Osteoblast (primary cell): Measurements from ENCODE around the gene GRIA4. TPM values are rescaled to one million over a fixed set of nuclear protein-coding genes. Genes with fewer than 3 reads are reported as not detected.

ENCODE experiments used
- DNase-seq: peaks from one replicate; pipeline ENCODE4 v3.0.0; 2011; ENCODE audit warnings: low spot score, mixed read lengths; ENCODE audit not compliant: insufficient read length; ENCODE audit errors: missing footprints
- H2AFZ ChIP-seq: 2 replicates; pipeline ENCODE4 v1.6.0; 2011; ENCODE audit warnings: mild to moderate bottlenecking, low read length
- H3K27ac ChIP-seq: 2 replicates; pipeline ENCODE4 v1.5.1; 2011; ENCODE audit warnings: mild to moderate bottlenecking, low read depth, low read length, moderate library complexity
- H3K27me3 ChIP-seq: 2 replicates; pipeline ENCODE4 v1.6.0; 2012; ENCODE audit warnings: mild to moderate bottlenecking, control low read depth, inconsistent platforms, low read length, moderate library complexity; ENCODE audit not compliant: insufficient read depth
- H3K36me3 ChIP-seq: 2 replicates; pipeline ENCODE4 v1.5.1; 2011; ENCODE audit warnings: mild to moderate bottlenecking, low read length, control low read depth, moderate library complexity; ENCODE audit not compliant: insufficient read depth
- H3K4me1 ChIP-seq: 2 replicates; pipeline ENCODE4 v1.5.1; 2011; ENCODE audit warnings: mild to moderate bottlenecking, low read length, control low read depth, moderate library complexity; ENCODE audit not compliant: insufficient read depth
- H3K4me2 ChIP-seq: 2 replicates; pipeline ENCODE4 v1.6.0; 2011; ENCODE audit warnings: mild to moderate bottlenecking, low read length; ENCODE audit not compliant: insufficient read depth
- H3K4me3 ChIP-seq: fragments of 200-600 bp; sonication (generic); 3 replicates; pipeline ENCODE4 v1.5.1; 2012; ENCODE audit warnings: mild to moderate bottlenecking, low read length, inconsistent platforms; ENCODE audit not compliant: insufficient read depth
- H3K79me2 ChIP-seq: 2 replicates; pipeline ENCODE4 v1.6.0; 2012; ENCODE audit warnings: mild to moderate bottlenecking, low read length, control low read depth, inconsistent platforms; ENCODE audit not compliant: insufficient read depth
- H3K9me3 ChIP-seq: 2 replicates; pipeline ENCODE4 v1.5.1; 2011; ENCODE audit warnings: low read depth, low read length, control low read depth
- H4K20me1 ChIP-seq: 2 replicates; pipeline ENCODE4 v1.6.0; 2012; ENCODE audit warnings: mild to moderate bottlenecking, low read length, control low read depth; ENCODE audit not compliant: insufficient read depth
- total RNA-seq: library from RNA; depleted of rRNA; stranded (reverse); fragments of >200 nt; gene quantifications from 2 replicates; pipeline ENCODE4 v1.2.3, GENCODE V29; 2012
- TF ChIP-seq, protein P1 (sequence below): IDR thresholded peaks from 2 replicates; pipeline ENCODE4 v1.5.1; 2011; ENCODE audit warnings: mild to moderate bottlenecking, low read depth, low read length, moderate library complexity; ENCODE audit errors: extremely low read depth

The GRIA4 gene
- total RNA-seq, 1 donor, result not detected

DNA sequence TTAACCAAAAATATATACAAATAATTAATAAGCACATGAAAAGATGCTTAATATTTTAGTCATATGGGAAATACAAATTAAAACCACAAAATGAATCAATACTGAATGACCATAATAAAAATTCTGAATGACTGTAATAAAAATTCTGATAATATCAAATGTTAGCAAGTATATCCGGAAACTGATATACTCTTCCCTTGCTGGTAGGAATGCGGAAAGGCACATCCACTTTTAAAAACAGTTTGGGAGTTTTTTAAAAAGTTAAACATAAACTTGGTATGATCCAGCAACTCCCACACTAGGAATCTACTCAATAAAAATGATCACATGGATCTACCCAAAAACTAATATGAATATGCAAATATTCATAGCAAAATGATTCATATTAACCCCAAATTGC, 30.8 kb upstream of the GRIA4 start:
- H3K79me2 ChIP-seq, result no peaks in the 10 kb centered on the region
- no peak overlapping the region for H3K4me3 ChIP-seq
- H3K4me1 ChIP-seq, result no peaks in the 10 kb centered on the region
- H4K20me1 ChIP-seq, result no peaks in the 10 kb centered on the region
- H3K27me3 ChIP-seq, result no peaks in the 10 kb centered on the region
- TF ChIP-seq, protein P1, sequence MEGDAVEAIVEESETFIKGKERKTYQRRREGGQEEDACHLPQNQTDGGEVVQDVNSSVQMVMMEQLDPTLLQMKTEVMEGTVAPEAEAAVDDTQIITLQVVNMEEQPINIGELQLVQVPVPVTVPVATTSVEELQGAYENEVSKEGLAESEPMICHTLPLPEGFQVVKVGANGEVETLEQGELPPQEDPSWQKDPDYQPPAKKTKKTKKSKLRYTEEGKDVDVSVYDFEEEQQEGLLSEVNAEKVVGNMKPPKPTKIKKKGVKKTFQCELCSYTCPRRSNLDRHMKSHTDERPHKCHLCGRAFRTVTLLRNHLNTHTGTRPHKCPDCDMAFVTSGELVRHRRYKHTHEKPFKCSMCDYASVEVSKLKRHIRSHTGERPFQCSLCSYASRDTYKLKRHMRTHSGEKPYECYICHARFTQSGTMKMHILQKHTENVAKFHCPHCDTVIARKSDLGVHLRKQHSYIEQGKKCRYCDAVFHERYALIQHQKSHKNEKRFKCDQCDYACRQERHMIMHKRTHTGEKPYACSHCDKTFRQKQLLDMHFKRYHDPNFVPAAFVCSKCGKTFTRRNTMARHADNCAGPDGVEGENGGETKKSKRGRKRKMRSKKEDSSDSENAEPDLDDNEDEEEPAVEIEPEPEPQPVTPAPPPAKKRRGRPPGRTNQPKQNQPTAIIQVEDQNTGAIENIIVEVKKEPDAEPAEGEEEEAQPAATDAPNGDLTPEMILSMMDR, result no peak
- DNase-seq, result no peak
- H3K36me3 ChIP-seq, result no peaks in the 10 kb centered on the region
- no peaks in the 10 kb centered on the region for H3K9me3 ChIP-seq
- no peak overlapping the region for H2AFZ ChIP-seq
- H3K4me2 ChIP-seq, result no peak overlapping the region
- H3K27ac ChIP-seq, result no peak overlapping the region

DNA sequence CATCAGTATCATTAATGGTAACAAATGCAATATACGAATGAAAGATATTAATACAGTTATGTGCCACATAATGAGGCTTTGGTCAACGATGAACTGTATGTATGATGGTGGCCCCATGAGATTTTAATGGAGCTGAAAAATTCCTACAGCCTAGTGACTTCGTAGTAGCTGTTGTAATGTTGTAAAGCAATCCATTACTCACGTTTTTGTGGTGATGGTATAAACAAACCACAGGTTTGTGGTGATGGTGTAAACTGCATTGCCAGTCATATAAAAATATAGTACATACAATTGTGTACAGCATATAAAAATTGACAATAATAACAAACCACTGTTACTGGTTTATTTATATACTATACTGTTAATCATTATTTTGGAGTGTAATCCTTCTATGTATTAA, 27.4 kb upstream of the GRIA4 start:
- H3K36me3 ChIP-seq, result no peaks in the 10 kb centered on the region
- no peaks in the 10 kb centered on the region for H3K27me3 ChIP-seq
- H3K4me1 ChIP-seq, result no peaks in the 10 kb centered on the region
- H3K79me2 ChIP-seq, result no peaks in the 10 kb centered on the region
- H3K27ac ChIP-seq, result no peak overlapping the region
- no peaks in the 10 kb centered on the region for H3K9me3 ChIP-seq
- no peak for DNase-seq
- no peak overlapping the region for H3K4me3 ChIP-seq
- no peaks in the 10 kb centered on the region for H4K20me1 ChIP-seq
- TF ChIP-seq, protein P1, result no peak
- H3K4me2 ChIP-seq, result no peak overlapping the region
- H2AFZ ChIP-seq, result no peak overlapping the region

DNA sequence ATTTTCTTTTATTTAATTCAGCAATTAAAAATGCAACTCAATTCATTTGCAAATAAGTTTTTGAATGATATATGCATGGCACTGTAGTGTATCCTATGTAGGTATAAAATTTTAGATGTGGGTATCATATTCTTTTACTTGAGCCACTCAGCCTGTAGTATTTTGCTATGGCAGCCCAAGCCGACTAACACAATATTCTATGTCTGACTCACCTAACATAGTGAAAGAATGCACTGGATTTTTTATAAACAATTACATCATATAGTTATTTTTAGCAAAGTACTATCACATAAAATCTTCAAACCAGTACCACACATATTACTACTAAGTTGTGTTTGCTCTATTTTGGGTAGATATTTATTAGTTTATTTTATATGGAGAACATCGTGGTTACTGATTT, 21.9 kb upstream of the GRIA4 start:
- Histone ChIP-seq H3K36me3 (no peaks in the 10 kb centered on the region), H3K4me2 (no peak overlapping the region), H3K4me1 (no peaks in the 10 kb centered on the region), H3K27me3 (no peaks in the 10 kb centered on the region), H4K20me1 (no peaks in the 10 kb centered on the region), H2AFZ (no peak overlapping the region), H3K79me2 (no peaks in the 10 kb centered on the region), H3K9me3 (no peaks in the 10 kb centered on the region), H3K27ac (no peak overlapping the region), H3K4me3 (no peak overlapping the region)
- no peak for DNase-seq
- TF ChIP-seq, protein P1, result no peak

DNA sequence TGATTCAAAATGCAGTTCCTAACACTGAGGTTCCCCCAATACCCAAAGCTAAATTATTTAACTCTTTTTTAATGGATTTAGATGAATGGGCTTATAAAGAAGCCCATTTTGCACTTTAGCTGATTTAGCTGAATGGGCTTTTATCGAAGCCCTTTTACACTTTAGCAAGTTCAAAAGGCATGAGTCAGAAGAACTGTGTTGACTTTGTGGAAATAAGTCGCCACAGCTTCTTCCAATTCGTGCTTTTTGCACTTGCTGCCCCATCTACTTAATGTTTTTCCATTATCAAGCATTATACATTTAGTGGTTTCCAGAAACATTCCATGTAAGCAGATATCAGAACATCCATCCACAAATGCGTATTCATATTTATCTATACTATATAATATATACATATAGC, 20.5 kb upstream of the GRIA4 start:
- Histone ChIP-seq H3K4me2 (no peak overlapping the region), H3K36me3 (no peaks in the 10 kb centered on the region), H2AFZ (no peak overlapping the region), H3K4me1 (no peaks in the 10 kb centered on the region), H4K20me1 (no peaks in the 10 kb centered on the region), H3K9me3 (no peaks in the 10 kb centered on the region), H3K4me3 (no peak overlapping the region), H3K27me3 (no peaks in the 10 kb centered on the region), H3K79me2 (no peaks in the 10 kb centered on the region), H3K27ac (no peak overlapping the region)
- no peak for DNase-seq
- TF ChIP-seq, protein P1, result no peak
